ENCODE results near the gene ZIC1.

GRCh38 chr3:147368151-147368550 lies 41.0 kb upstream of the ZIC1 start:
- TF ChIP-seq, protein P1, sequence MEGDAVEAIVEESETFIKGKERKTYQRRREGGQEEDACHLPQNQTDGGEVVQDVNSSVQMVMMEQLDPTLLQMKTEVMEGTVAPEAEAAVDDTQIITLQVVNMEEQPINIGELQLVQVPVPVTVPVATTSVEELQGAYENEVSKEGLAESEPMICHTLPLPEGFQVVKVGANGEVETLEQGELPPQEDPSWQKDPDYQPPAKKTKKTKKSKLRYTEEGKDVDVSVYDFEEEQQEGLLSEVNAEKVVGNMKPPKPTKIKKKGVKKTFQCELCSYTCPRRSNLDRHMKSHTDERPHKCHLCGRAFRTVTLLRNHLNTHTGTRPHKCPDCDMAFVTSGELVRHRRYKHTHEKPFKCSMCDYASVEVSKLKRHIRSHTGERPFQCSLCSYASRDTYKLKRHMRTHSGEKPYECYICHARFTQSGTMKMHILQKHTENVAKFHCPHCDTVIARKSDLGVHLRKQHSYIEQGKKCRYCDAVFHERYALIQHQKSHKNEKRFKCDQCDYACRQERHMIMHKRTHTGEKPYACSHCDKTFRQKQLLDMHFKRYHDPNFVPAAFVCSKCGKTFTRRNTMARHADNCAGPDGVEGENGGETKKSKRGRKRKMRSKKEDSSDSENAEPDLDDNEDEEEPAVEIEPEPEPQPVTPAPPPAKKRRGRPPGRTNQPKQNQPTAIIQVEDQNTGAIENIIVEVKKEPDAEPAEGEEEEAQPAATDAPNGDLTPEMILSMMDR (conservative IDR thresholded peaks at IDR 0.05) = no peak
- TF ChIP-seq EZH2 (IDR thresholded peaks at IDR 0.05; ENCODE audit: low read depth) = no peak

Measured in PC-9 (cell line).